ENCODE data around the gene BCAM. TPM values are rescaled to one million over a fixed set of nuclear protein-coding genes. Genes with fewer than 3 reads are reported as not detected.
A peak's percentile ranks its signal among the peaks of the same experiment; 100 is the strongest.

The BCAM gene
- total and polyA plus RNA-seq, 3 experiments from 2014 or later: not detected

DNA sequence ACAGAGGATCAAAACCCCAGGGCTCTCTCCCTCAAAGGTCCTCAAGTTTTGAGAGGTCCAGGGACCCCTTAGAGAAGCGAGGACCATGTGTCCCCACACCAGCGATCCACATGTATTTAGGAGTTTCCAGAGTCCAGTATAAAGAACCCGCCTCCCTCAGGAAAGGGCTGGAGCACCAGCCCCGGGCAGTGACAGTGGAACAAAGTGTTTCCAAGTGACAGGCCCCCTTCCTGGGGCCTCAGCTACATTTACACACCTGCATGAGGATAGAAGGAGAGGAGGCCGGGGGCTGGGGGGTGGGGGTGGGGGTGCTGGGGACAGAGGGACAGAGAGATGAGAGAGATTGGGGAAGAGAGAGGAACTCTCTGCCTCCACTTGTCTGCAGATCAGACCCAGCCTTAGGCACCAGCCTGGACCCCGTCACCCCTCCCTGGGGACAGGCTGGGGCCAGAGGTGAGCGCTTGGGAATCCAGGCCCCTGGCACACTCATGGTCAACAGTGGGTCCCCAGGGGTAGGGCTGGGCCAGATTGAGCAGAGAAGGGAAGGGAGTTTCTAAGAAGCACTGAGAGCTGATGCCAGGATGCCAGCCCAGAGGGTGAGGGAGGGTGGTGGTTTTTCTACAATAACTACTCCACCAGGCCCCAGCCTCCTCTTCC, 802 bp downstream of the BCAM start:
- H3K4me3 Mint-ChIP-seq: no peak overlapping the region
- Histone ChIP-seq H3K27ac (ENCODE audit: low read depth, low read length) (peak overlapping the region; percentile 31), H3K9me3 (ENCODE audit: low read length) (no peaks in the 10 kb centered on the region), H3K4me3 (ENCODE audit: low read length) (no peak overlapping the region), H3K4me1 (ENCODE audit: insufficient read depth, low read length) (peaks cover 5% of the 10 kb centered on the region), H3K27me3 (ENCODE audit: insufficient read depth, low read length, poor library complexity, severe bottlenecking) (peaks cover 7% of the 10 kb centered on the region), H3K36me3 (ENCODE audit: insufficient read depth, low read length) (no peaks in the 10 kb centered on the region)
- peaks cover 21 to 25% of the 10 kb centered on the region in 2 donors for H3K27me3 Mint-ChIP-seq
- H3K9me3 Mint-ChIP-seq: no peaks in the 10 kb centered on the region
- CTCF ChIA-PET: interaction anchor here (0.5 kb wide), 1 partner anchor 21 kb away, joined by 3 read pairs; no protein-coding TSS in a partner anchor
- H3K27ac Mint-ChIP-seq: no peak overlapping the region
- H3K36me3 Mint-ChIP-seq: no peaks in the 10 kb centered on the region
- peaks cover 0 to 10% (median 0%) of the 10 kb centered on the region in 3 donors for H3K4me1 Mint-ChIP-seq
- no peak for DNase-seq
- POLR2A ChIA-PET: no interaction called here

DNA sequence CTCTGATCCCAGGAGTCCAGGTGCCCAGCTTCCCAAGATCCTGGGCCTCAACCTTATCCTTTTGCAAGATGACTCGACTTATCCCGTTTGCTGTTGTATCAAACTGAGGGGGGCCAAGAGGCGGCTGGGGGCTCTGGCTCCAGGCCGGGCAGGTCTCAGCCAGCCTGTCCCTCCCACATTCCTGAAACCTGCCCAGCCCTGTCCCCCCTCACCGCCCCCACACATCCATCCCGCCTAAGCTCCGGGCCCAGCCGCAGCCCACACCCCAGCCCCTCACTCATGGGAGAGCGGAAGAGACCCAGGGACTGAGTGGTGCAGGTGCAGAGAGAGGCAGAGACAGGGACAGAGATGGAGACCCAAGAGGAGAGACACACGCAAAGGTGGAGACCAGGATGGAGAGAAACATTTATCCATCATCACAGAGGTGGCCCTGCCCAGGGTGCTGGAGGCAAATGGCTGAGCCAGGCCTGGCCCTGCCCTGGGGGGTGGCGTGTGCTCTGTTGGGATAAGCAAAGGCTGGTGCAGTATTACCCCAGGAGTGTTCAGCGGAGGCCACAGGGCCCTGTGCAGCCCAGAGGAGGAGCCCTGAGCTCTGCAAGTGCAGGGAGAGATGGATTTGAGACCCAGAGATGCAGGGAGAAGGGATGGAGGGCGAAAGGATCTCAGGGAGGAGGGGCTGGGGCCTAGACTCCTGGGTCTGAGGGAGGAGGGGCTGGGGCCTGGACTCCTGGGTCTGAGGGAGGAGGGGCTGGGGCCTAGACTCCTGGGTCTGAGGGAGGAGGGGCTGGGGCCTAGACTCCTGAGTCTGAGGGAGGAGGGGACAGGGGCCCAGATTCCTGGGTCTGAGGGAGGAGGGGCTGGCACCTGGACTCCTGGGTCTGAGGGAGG, 1.6 kb downstream of the BCAM start:
- Histone ChIP-seq H3K4me1 (ENCODE audit: insufficient read depth, low read length) (peaks cover 5% of the 10 kb centered on the region), H3K4me3 (ENCODE audit: low read length) (no peak overlapping the region), H3K9me3 (ENCODE audit: low read length) (no peaks in the 10 kb centered on the region), H3K27me3 (ENCODE audit: insufficient read depth, low read length, poor library complexity, severe bottlenecking) (peaks cover 7% of the 10 kb centered on the region), H3K27ac (ENCODE audit: low read depth, low read length) (no peak overlapping the region), H3K36me3 (ENCODE audit: insufficient read depth, low read length) (no peaks in the 10 kb centered on the region)
- CTCF ChIA-PET: no interaction called here
- H3K27ac Mint-ChIP-seq: no peak overlapping the region
- peaks cover 0 to 10% (median 0%) of the 10 kb centered on the region in 3 donors for H3K4me1 Mint-ChIP-seq
- POLR2A ChIA-PET: no interaction called here
- H3K9me3 Mint-ChIP-seq: no peaks in the 10 kb centered on the region
- no peaks in the 10 kb centered on the region for H3K36me3 Mint-ChIP-seq
- H3K4me3 Mint-ChIP-seq: no peak overlapping the region
- DNase-seq: no peak
- H3K27me3 Mint-ChIP-seq: peaks cover 21 to 25% of the 10 kb centered on the region in 2 donors

DNA sequence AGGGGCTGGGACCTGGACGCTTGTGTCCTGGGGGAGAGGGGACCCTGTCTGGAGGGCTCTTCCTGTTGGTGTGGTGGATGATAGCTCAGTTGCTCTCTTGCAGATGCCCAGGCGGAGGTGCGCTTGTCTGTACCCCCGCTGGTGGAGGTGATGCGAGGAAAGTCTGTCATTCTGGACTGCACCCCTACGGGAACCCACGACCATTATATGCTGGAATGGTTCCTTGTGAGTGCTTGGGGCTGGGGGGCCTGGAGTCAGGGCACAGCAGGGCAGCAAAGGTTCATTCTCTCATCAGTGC, 2.2 kb downstream of the BCAM start:
- H3K9me3 Mint-ChIP-seq: no peaks in the 10 kb centered on the region
- ChIA-PET POLR2A (no interaction called here), CTCF (no interaction called here)
- peaks cover 7% of the 10 kb centered on the region for H3K27me3 ChIP-seq (ENCODE audit: insufficient read depth, low read length, poor library complexity, severe bottlenecking)
- H3K36me3 Mint-ChIP-seq: no peaks in the 10 kb centered on the region
- peaks cover 17 to 25% of the 10 kb centered on the region in 2 donors for H3K27me3 Mint-ChIP-seq
- H3K4me3 Mint-ChIP-seq: no peak overlapping the region
- H3K4me1 Mint-ChIP-seq: peaks cover 0 to 10% (median 0%) of the 10 kb centered on the region in 3 donors
- no peak overlapping the region for H3K4me3 ChIP-seq (ENCODE audit: low read length)
- H3K9me3 ChIP-seq (ENCODE audit: low read length): no peaks in the 10 kb centered on the region
- H3K36me3 ChIP-seq (ENCODE audit: insufficient read depth, low read length): no peaks in the 10 kb centered on the region
- peaks cover 5% of the 10 kb centered on the region for H3K4me1 ChIP-seq (ENCODE audit: insufficient read depth, low read length)
- no peak overlapping the region for H3K27ac Mint-ChIP-seq
- no peak for DNase-seq
- H3K27ac ChIP-seq (ENCODE audit: low read depth, low read length): no peak overlapping the region

DNA sequence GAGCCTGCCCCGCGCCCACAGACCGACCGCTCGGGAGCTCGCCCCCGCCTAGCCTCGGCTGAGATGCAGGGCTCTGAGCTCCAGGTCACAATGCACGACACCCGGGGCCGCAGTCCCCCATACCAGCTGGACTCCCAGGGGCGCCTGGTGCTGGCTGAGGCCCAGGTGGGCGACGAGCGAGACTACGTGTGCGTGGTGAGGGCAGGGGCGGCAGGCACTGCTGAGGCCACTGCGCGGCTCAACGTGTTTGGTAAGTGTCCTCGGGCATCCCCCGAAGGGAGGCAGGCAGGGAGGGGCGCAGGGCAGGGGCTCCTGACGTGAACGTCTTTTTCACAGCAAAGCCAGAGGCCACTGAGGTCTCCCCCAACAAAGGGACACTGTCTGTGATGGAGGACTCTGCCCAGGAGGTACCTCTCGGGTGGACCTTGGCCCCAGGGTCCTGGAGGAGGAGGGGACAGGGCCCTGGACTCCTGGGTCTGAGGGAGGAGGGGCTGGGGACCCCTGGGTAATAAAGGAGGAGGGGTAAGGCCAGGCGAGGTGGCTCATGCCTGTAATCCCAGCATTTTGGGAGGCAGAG, 3.3 kb downstream of the BCAM start:
- ChIA-PET POLR2A (interaction anchor here (0.5 kb wide), 1 partner anchor 11 kb away, joined by 3 read pairs; no protein-coding TSS in a partner anchor), CTCF (interaction anchor here (1.0 kb wide), 1 partner anchor 28 kb away, joined by 3 read pairs; no protein-coding TSS in a partner anchor)
- Histone ChIP-seq H3K36me3 (ENCODE audit: insufficient read depth, low read length) (no peaks in the 10 kb centered on the region), H3K9me3 (ENCODE audit: low read length) (no peaks in the 10 kb centered on the region), H3K4me3 (ENCODE audit: low read length) (no peak overlapping the region), H3K27me3 (ENCODE audit: insufficient read depth, low read length, poor library complexity, severe bottlenecking) (peaks cover 7% of the 10 kb centered on the region), H3K27ac (ENCODE audit: low read depth, low read length) (no peak overlapping the region), H3K4me1 (ENCODE audit: insufficient read depth, low read length) (peaks cover 5% of the 10 kb centered on the region)
- Mint-ChIP-seq H3K4me1 (peaks cover 0 to 10% (median 0%) of the 10 kb centered on the region in 3 donors), H3K27ac (no peak overlapping the region), H3K9me3 (no peaks in the 10 kb centered on the region), H3K4me3 (no peak overlapping the region), H3K27me3 (peaks cover 17 to 25% of the 10 kb centered on the region in 2 donors), H3K36me3 (no peaks in the 10 kb centered on the region)
- DNase-seq: no peak

DNA sequence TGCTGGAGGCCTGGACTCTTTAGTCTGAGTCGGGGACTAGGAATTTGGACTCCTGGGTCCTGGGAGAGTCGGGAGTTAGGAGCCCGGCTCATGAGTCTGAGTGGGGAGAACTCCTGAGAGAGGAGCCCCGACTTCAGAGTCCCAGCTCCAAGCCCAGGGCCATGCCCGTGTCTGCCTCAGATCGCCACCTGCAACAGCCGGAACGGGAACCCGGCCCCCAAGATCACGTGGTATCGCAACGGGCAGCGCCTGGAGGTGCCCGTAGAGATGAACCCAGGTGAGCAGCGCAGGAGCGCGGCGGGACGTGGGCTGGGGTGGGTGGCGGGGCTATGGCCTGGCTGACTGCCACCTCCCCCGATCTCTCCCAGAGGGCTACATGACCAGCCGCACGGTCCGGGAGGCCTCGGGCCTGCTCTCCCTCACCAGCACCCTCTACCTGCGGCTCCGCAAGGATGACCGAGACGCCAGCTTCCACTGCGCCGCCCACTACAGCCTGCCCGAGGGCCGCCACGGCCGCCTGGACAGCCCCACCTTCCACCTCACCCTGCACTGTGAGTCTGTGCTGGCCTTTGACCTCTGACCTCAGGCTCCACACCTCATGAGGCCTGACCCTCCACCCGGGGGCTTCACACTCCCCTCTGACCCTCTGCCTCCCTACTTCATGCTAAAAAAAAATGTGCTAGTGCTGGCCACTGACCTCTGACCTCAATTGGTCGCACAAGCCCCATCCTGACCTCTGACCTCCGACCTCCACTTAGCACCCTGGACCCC, 4.4 kb downstream of the BCAM start:
- no peaks in the 10 kb centered on the region for H3K36me3 ChIP-seq (ENCODE audit: insufficient read depth, low read length)
- no peak overlapping the region for H3K27ac ChIP-seq (ENCODE audit: low read depth, low read length)
- Mint-ChIP-seq H3K4me3 (no peak overlapping the region), H3K36me3 (no peaks in the 10 kb centered on the region), H3K4me1 (peaks cover 0 to 9% (median 0%) of the 10 kb centered on the region in 3 donors), H3K27ac (no peak overlapping the region), H3K27me3 (peaks cover 11 to 22% of the 10 kb centered on the region in 2 donors), H3K9me3 (no peaks in the 10 kb centered on the region)
- no peak overlapping the region for H3K4me3 ChIP-seq (ENCODE audit: low read length)
- peaks cover 7% of the 10 kb centered on the region for H3K27me3 ChIP-seq (ENCODE audit: insufficient read depth, low read length, poor library complexity, severe bottlenecking)
- no peak for DNase-seq
- H3K4me1 ChIP-seq (ENCODE audit: insufficient read depth, low read length): peaks cover 5% of the 10 kb centered on the region
- ChIA-PET POLR2A (no interaction called here), CTCF (interaction anchor here (1.0 kb wide), 1 partner anchor 29 kb away, joined by 3 read pairs; no protein-coding TSS in a partner anchor)
- H3K9me3 ChIP-seq (ENCODE audit: low read length): no peaks in the 10 kb centered on the region

DNA sequence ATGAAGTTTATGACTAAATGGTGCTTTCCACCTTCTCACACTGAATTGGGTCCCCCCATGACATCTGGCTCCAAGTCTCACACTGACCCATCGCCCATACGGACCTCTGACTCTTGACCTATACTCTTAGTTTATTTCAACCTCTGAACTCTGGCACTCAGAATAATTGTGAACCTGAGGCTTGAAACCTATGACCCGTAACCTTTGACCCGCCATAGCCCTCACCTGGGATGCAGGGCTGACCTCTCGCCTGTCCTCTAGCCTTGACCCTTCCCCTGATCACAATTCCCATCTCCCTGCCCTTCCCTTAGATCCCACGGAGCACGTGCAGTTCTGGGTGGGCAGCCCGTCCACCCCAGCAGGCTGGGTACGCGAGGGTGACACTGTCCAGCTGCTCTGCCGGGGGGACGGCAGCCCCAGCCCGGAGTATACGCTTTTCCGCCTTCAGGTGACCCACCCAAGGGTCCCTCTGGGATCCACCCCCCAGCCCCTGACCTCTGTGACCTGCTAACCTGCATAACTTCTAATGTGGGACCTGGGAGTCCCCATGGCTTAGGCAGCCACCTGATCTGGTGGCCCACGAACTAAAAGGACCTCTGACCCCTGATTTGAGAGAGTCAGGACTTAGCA, 5.1 kb downstream of the BCAM start:
- Histone ChIP-seq H3K4me1 (ENCODE audit: insufficient read depth, low read length) (peaks cover 5% of the 10 kb centered on the region), H3K27ac (ENCODE audit: low read depth, low read length) (no peak overlapping the region), H3K4me3 (ENCODE audit: low read length) (no peak overlapping the region), H3K36me3 (ENCODE audit: insufficient read depth, low read length) (no peaks in the 10 kb centered on the region), H3K9me3 (ENCODE audit: low read length) (no peaks in the 10 kb centered on the region), H3K27me3 (ENCODE audit: insufficient read depth, low read length, poor library complexity, severe bottlenecking) (peaks cover 4% of the 10 kb centered on the region)
- POLR2A ChIA-PET: no interaction called here
- peaks cover 0 to 5% (median 0%) of the 10 kb centered on the region in 3 donors for H3K4me1 Mint-ChIP-seq
- DNase-seq: no peak
- H3K27me3 Mint-ChIP-seq: peaks cover 8 to 17% of the 10 kb centered on the region in 2 donors
- CTCF ChIA-PET: no interaction called here
- no peak overlapping the region for H3K4me3 Mint-ChIP-seq
- H3K27ac Mint-ChIP-seq: no peak overlapping the region
- H3K9me3 Mint-ChIP-seq: no peaks in the 10 kb centered on the region
- H3K36me3 Mint-ChIP-seq: no peaks in the 10 kb centered on the region

DNA sequence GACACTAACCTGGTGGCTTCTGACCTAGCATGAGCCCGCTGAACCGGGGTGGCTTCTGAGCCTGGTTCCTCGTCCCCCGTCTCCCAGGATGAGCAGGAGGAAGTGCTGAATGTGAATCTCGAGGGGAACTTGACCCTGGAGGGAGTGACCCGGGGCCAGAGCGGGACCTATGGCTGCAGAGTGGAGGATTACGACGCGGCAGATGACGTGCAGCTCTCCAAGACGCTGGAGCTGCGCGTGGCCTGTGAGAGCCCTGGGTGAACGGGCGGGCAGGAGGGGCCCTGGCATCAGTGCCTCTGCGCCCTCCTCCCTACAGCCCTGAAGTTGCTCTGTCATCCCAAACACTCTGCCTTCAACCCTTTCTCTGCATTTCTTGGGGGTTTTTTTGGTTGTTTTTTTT, 5.6 kb downstream of the BCAM start:
- no peak for DNase-seq
- H3K4me3 ChIP-seq (ENCODE audit: low read length): no peak overlapping the region
- POLR2A ChIA-PET: no interaction called here
- H3K9me3 Mint-ChIP-seq: no peaks in the 10 kb centered on the region
- no peak overlapping the region for H3K27ac ChIP-seq (ENCODE audit: low read depth, low read length)
- no peak overlapping the region for H3K27ac Mint-ChIP-seq
- H3K27me3 ChIP-seq (ENCODE audit: insufficient read depth, low read length, poor library complexity, severe bottlenecking): peaks cover 4% of the 10 kb centered on the region
- no peaks in the 10 kb centered on the region for H3K4me1 Mint-ChIP-seq
- no peaks in the 10 kb centered on the region for H3K36me3 ChIP-seq (ENCODE audit: insufficient read depth, low read length)
- H3K27me3 Mint-ChIP-seq: peaks cover 6 to 12% of the 10 kb centered on the region in 2 donors
- H3K4me1 ChIP-seq (ENCODE audit: insufficient read depth, low read length): no peaks in the 10 kb centered on the region
- CTCF ChIA-PET: no interaction called here
- no peak overlapping the region for H3K4me3 Mint-ChIP-seq
- no peaks in the 10 kb centered on the region for H3K36me3 Mint-ChIP-seq
- H3K9me3 ChIP-seq (ENCODE audit: low read length): no peaks in the 10 kb centered on the region

Measured in CD8-positive, alpha-beta memory T cell (primary cell).